Hematopoietic multipotent progenitor cell treated with erythropoietin and hydrocortisone succinate and interleukin-3 and kit ligand, for 4 days (in vitro differentiated cells): ENCODE results near the gene FBXO42.
A peak's percentile ranks its signal among the peaks of the same experiment; 100 is the strongest.
"Not testable (repeated sequence)": the region's sequence is repeated elsewhere in the genome, so short reads cannot be mapped to it uniquely, and the experiment has no call there.

Experiments used
- DNase-seq: peaks from one replicate; pipeline ENCODE4 v3.0.0-alpha.2; 2015

FBXO42 gene

GRCh38 chr1:16258591-16259135 lies 93.6 kb downstream of the FBXO42 start:
- no peak for DNase-seq

GRCh38 chr1:16257968-16258367 lies 94.3 kb downstream of the FBXO42 start:
- no peak for DNase-seq

GRCh38 chr1:16257556-16257955 lies 94.7 kb downstream of the FBXO42 start:
- not testable (repeated sequence) for DNase-seq

GRCh38 chr1:16256478-16256877 lies 95.8 kb downstream of the FBXO42 start:
- DNase-seq: no peak

- DNase-seq: no peak
Measured at GRCh38 chr1:16254263-16254928, 97.9 kb downstream of the FBXO42 start.

- DNase-seq: no peak
Measured at GRCh38 chr1:16253332-16253922, 98.9 kb downstream of the FBXO42 start.

- no peak for DNase-seq
Measured at GRCh38 chr1:16252912-16253311, 99.4 kb downstream of the FBXO42 start.

- DNase-seq: no peak
Measured at GRCh38 chr1:16251381-16251780, 100.9 kb downstream of the FBXO42 start.

- no peak for DNase-seq
Measured at GRCh38 chr1:16250524-16251251, 101.6 kb downstream of the FBXO42 start.

- peak; percentile 46 for DNase-seq
Measured at GRCh38 chr1:16249596-16250241, 102.6 kb downstream of the FBXO42 start.

- DNase-seq: peak; percentile 95
Measured at GRCh38 chr1:16248603-16249516, 103.4 kb downstream of the FBXO42 start.

GRCh38 chr1:16248007-16248436 lies 104.3 kb downstream of the FBXO42 start:
- no peak for DNase-seq

GRCh38 chr1:16247441-16247840 lies 104.8 kb downstream of the FBXO42 start:
- no peak for DNase-seq

GRCh38 chr1:16246961-16247360 lies 105.3 kb downstream of the FBXO42 start:
- no peak for DNase-seq

GRCh38 chr1:16246239-16246638 lies 106.0 kb downstream of the FBXO42 start:
- DNase-seq: not testable (repeated sequence)

GRCh38 chr1:16245476-16246196 lies 106.6 kb downstream of the FBXO42 start:
- DNase-seq: no peak

GRCh38 chr1:16244650-16245285 lies 107.5 kb downstream of the FBXO42 start:
- no peak for DNase-seq

GRCh38 chr1:16243936-16244649 lies 108.2 kb downstream of the FBXO42 start:
- DNase-seq: peak; percentile 93

GRCh38 chr1:16243215-16243610 lies 109.1 kb downstream of the FBXO42 start:
- peak; percentile 41 for DNase-seq

- no peak for DNase-seq
Measured at GRCh38 chr1:16242556-16243214, 109.6 kb downstream of the FBXO42 start.
